Ascending aorta (tissue), 2 donors: Measurements from ENCODE around the gene DCUN1D2. TPM values are rescaled to one million over a fixed set of nuclear protein-coding genes. Genes with fewer than 3 reads are reported as not detected.
"Not testable (repeated sequence)": the region's sequence is repeated elsewhere in the genome, so short reads cannot be mapped to it uniquely, and the experiment has no call there.

Experiments
- DNase-seq, 2 donors: peaks; one replicate each; pipeline ENCODE4 v3.0.0-alpha.2; 2019; ENCODE audit warnings: low spot score in 2 of 2
- H3K27ac ChIP-seq, 2 donors: fragments of 200-600 bp; sonication (generic); one replicate each; pipeline ENCODE4 v1.5.1; 2016 to 2017; ENCODE audit warnings: mild to moderate bottlenecking in 1 of 2
- H3K27me3 ChIP-seq: fragments of 200-600 bp; sonication (generic); one replicate; pipeline ENCODE4 v1.5.1; 2017
- H3K36me3 ChIP-seq, 2 donors: fragments of 200-600 bp; sonication (generic); one replicate each; pipeline ENCODE4 v1.5.1; 2016
- H3K4me1 ChIP-seq, 2 donors: fragments of 200-600 bp; sonication (generic); one replicate each; pipeline ENCODE4 v1.5.1; 2016 to 2017; ENCODE audit warnings: mild to moderate bottlenecking in 1 of 2
- H3K4me3 ChIP-seq, 2 donors: fragments of 200-600 bp; sonication (generic); one replicate each; pipeline ENCODE4 v1.5.1; 2016 to 2017; ENCODE audit warnings: mild to moderate bottlenecking in 1 of 2
- H3K9me3 ChIP-seq, 2 donors: fragments of 200-600 bp; sonication (generic); one replicate each; pipeline ENCODE4 v1.5.1; 2016
- CTCF ChIP-seq, 3 experiments: fragments of 200-600 bp in 2 of 3; fragments of 450-650 bp in 1 of 3; sonication (generic) in 2 of 3; IDR thresholded peaks; one replicate each; pipeline ENCODE4 v1.5.1; 2016 to 2019; ENCODE audit warnings: antibody characterized with exemption in 3 of 3, mild to moderate bottlenecking in 1 of 3, moderate library complexity in 1 of 3
- intact Hi-C: fragments of 100-400 bp; cut with DNase I; formaldehyde crosslinking; loops from one replicate; pipeline ENCODE4 v1.15.1; 2023
- total RNA-seq: library from RNA; depleted of rRNA; stranded (reverse); fragments of >200 nt; gene quantifications from one replicate; pipeline ENCODE4 v1.1.0, GENCODE V29; 2016

DCUN1D2 gene
- total RNA-seq, 1 donor from 2014 or later = 5.9 TPM

- peak in 1 of 2 donors; percentile 68 for DNase-seq
- peak; percentile 44 to 56 (median 50) for TF ChIP-seq CTCF (IDR thresholded peaks at IDR 0.05)
- H3K9me3 ChIP-seq, H3K4me1 ChIP-seq, H3K27ac ChIP-seq, H3K4me3 ChIP-seq, H3K27me3 ChIP-seq: not testable (repeated sequence)
- intact Hi-C loops = loop anchor here (2.0 to 5.0 kb wide), 2 partner anchors 56 to 174 kb away; no protein-coding TSS in a partner anchor
- peaks cover 8 to 22% of the 10 kb centered on the region in 2 donors for H3K36me3 ChIP-seq
Observed at GRCh38 chr13:113450861-113451620, 39.5 kb downstream of the DCUN1D2 start.

- peaks cover 8 to 18% of the 10 kb centered on the region in 2 donors for H3K36me3 ChIP-seq
- H3K4me1 ChIP-seq, H3K4me3 ChIP-seq, H3K9me3 ChIP-seq, H3K27me3 ChIP-seq, H3K27ac ChIP-seq: not testable (repeated sequence)
- intact Hi-C loops = loop anchor here (2.0 to 5.0 kb wide), 2 partner anchors 56 to 173 kb away; no protein-coding TSS in a partner anchor
- DNase-seq = peak in 1 of 2 donors; percentile 16
Observed at GRCh38 chr13:113450348-113450744, 40.2 kb downstream of the DCUN1D2 start.

- Histone ChIP-seq H3K4me3 (peak overlapping the region in 1 of 2 donors; percentile 0), H3K9me3 (no peaks in the 10 kb centered on the region), H3K36me3 (peaks cover 8 to 12% of the 10 kb centered on the region in 2 donors), H3K27me3 (no peaks in the 10 kb centered on the region), H3K27ac (no peak overlapping the region), H3K4me1 (no peaks in the 10 kb centered on the region)
- intact Hi-C loops = loop anchor here (2.0 to 5.0 kb wide), 2 partner anchors 55 to 173 kb away; no protein-coding TSS in a partner anchor
- TF ChIP-seq CTCF (IDR thresholded peaks at IDR 0.05) = no peak
- peak in 1 of 2 donors; percentile 40 for DNase-seq
Observed at GRCh38 chr13:113449693-113450347, 40.7 kb downstream of the DCUN1D2 start.

- Histone ChIP-seq H3K4me3 (peak overlapping the region in 1 of 2 donors; percentile 0), H3K4me1 (no peaks in the 10 kb centered on the region), H3K36me3 (peaks cover 4 to 11% of the 10 kb centered on the region in 2 donors), H3K27ac (no peak overlapping the region), H3K27me3 (no peaks in the 10 kb centered on the region), H3K9me3 (no peaks in the 10 kb centered on the region)
- TF ChIP-seq CTCF (IDR thresholded peaks at IDR 0.05) = no peak
- intact Hi-C loops = no loop called here
- DNase-seq = peak in 1 of 2 donors; percentile 64
Observed at GRCh38 chr13:113448885-113449692, 41.4 kb downstream of the DCUN1D2 start.

GRCh38 chr13:113448545-113448884 lies 42.0 kb downstream of the DCUN1D2 start:
- peak in 1 of 2 donors; percentile 37 for DNase-seq
- H3K4me1 ChIP-seq = no peaks in the 10 kb centered on the region
- no peak overlapping the region for H3K4me3 ChIP-seq
- no peak overlapping the region for H3K27ac ChIP-seq
- H3K36me3 ChIP-seq = peaks cover 2 to 5% of the 10 kb centered on the region in 2 donors
- intact Hi-C loops = no loop called here
- H3K27me3 ChIP-seq = no peaks in the 10 kb centered on the region
- H3K9me3 ChIP-seq = no peaks in the 10 kb centered on the region
- no peak for TF ChIP-seq CTCF (IDR thresholded peaks at IDR 0.05)
